Thoracic aorta (tissue), 2 donors: Measurements from ENCODE around the gene CHMP2A. TPM values are rescaled to one million over a fixed set of nuclear protein-coding genes. Genes with fewer than 3 reads are reported as not detected.

Experiments used
- ATAC-seq: fragments of 150-250 bp; one replicate; pipeline ENCODE4 v1.8.0; 2017; ENCODE audit warnings: low read depth; ENCODE audit not compliant: insufficient number of reproducible peaks, low FRiP score
- DNase-seq: peaks from one replicate; pipeline ENCODE4 v3.0.0-alpha.2; 2020; ENCODE audit warnings: low spot score
- H3K27ac ChIP-seq, 2 donors: fragments of 200-600 bp; sonication (generic); 1 replicate in 1 of 2; 2 replicates in 1 of 2; pipeline ENCODE4 v1.5.1; 2016; ENCODE audit warnings: mild to moderate bottlenecking in 2 of 2, moderate library complexity in 2 of 2
- H3K27me3 ChIP-seq: fragments of 200-600 bp; sonication (generic); replicated peaks from 2 replicates; pipeline ENCODE4 v1.6.0; 2016; ENCODE audit warnings: mild to moderate bottlenecking; ENCODE audit not compliant: insufficient read depth
- H3K36me3 ChIP-seq: fragments of 200-600 bp; sonication (generic); one replicate; pipeline ENCODE4 v1.5.1; 2016
- H3K4me1 ChIP-seq, 2 donors: fragments of 200-600 bp; sonication (generic); 1 replicate in 1 of 2; 2 replicates in 1 of 2; pipeline versions ENCODE4 v1.5.1 to v1.6.0; 2016; ENCODE audit warnings: low read depth in 2 of 2, mild to moderate bottlenecking in 1 of 2; ENCODE audit not compliant: control insufficient read depth in 1 of 2
- H3K4me3 ChIP-seq: fragments of 200-600 bp; sonication (generic); 2 replicates; pipeline ENCODE4 v1.5.1; 2016; ENCODE audit warnings: mild to moderate bottlenecking
- H3K9me3 ChIP-seq: fragments of 200-600 bp; sonication (generic); 2 replicates; pipeline ENCODE4 v1.5.1; 2016
- total RNA-seq, 2 donors: library from RNA; depleted of rRNA; stranded (reverse); fragments of >200 nt; gene quantifications; one replicate each; pipeline versions ENCODE4 v1.1.0 to v1.2.3, GENCODE V29; 2016
- TF ChIP-seq, protein P1 (sequence below): fragments of 200-600 bp; sonication (generic); IDR thresholded peaks from one replicate; pipeline ENCODE4 v1.5.1; 2019; ENCODE audit warnings: antibody characterized with exemption

CHMP2A gene
- total RNA-seq, 2 donors from 2014 or later = 90.3 to 98.8 TPM

- DNase-seq = no peak
- Histone ChIP-seq H3K4me3 (no peak overlapping the region), H3K9me3 (no peaks in the 10 kb centered on the region), H3K36me3 (peaks cover 24% of the 10 kb centered on the region), H3K27ac (no peak overlapping the region), H3K4me1 (peaks cover 9 to 25% of the 10 kb centered on the region in 2 donors), H3K27me3 (no peaks in the 10 kb centered on the region)
- ATAC-seq = no peak
- TF ChIP-seq, protein P1, sequence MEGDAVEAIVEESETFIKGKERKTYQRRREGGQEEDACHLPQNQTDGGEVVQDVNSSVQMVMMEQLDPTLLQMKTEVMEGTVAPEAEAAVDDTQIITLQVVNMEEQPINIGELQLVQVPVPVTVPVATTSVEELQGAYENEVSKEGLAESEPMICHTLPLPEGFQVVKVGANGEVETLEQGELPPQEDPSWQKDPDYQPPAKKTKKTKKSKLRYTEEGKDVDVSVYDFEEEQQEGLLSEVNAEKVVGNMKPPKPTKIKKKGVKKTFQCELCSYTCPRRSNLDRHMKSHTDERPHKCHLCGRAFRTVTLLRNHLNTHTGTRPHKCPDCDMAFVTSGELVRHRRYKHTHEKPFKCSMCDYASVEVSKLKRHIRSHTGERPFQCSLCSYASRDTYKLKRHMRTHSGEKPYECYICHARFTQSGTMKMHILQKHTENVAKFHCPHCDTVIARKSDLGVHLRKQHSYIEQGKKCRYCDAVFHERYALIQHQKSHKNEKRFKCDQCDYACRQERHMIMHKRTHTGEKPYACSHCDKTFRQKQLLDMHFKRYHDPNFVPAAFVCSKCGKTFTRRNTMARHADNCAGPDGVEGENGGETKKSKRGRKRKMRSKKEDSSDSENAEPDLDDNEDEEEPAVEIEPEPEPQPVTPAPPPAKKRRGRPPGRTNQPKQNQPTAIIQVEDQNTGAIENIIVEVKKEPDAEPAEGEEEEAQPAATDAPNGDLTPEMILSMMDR = no peak
These were observed 16.7 kb upstream of the CHMP2A start for GRCh38 chr19:58571575-58571947.

GRCh38 chr19:58570770-58571574 lies 16.1 kb upstream of the CHMP2A start:
- Histone ChIP-seq H3K27ac (no peak overlapping the region), H3K4me3 (no peak overlapping the region), H3K4me1 (peaks cover 9 to 25% of the 10 kb centered on the region in 2 donors), H3K27me3 (no peaks in the 10 kb centered on the region), H3K36me3 (peaks cover 24% of the 10 kb centered on the region), H3K9me3 (no peaks in the 10 kb centered on the region)
- DNase-seq (no peak), ATAC-seq (no peak)
- TF ChIP-seq, protein P1 = no peak

DNA sequence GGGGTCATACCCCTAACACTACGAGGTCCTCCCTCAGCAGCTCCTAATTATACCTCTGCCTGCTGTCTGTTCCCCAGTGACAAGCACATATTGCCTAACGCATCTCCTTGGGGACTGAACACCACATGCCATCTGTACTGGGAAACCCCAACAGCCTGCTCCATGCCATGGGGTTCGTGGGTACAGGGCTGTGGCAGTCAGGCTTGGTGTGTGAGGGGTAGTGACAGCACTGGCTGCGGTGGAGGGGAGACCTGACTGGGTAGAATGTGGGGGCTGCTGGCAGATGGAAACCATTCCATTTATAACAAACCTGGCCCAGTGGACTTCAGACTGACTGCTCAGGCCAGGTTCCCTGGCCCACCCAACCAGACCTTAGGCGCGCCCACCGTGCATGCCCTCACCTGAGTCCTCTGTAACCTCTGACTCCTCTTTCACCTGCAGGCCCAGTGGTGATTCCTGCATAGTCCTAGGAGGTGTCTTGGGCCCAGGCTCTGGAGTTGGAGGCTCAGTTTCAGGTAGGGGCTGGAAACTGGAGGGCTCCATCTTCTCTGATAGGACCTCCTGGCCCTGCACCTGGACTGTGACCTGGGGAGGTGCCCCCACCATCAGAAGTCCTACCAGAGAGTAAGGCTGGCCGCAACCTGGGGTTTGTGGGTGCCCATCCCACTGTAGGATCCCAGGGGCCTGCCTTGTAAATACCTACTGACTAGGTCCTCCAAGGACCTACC lies 15.2 kb upstream of the CHMP2A start:
- Histone ChIP-seq H3K4me3 (no peak overlapping the region), H3K4me1 (peaks cover 9 to 25% of the 10 kb centered on the region in 2 donors), H3K27ac (no peak overlapping the region), H3K27me3 (no peaks in the 10 kb centered on the region), H3K36me3 (peaks cover 24% of the 10 kb centered on the region), H3K9me3 (no peaks in the 10 kb centered on the region)
- ATAC-seq (no peak), DNase-seq (no peak)
- TF ChIP-seq, protein P1 = no peak

DNA sequence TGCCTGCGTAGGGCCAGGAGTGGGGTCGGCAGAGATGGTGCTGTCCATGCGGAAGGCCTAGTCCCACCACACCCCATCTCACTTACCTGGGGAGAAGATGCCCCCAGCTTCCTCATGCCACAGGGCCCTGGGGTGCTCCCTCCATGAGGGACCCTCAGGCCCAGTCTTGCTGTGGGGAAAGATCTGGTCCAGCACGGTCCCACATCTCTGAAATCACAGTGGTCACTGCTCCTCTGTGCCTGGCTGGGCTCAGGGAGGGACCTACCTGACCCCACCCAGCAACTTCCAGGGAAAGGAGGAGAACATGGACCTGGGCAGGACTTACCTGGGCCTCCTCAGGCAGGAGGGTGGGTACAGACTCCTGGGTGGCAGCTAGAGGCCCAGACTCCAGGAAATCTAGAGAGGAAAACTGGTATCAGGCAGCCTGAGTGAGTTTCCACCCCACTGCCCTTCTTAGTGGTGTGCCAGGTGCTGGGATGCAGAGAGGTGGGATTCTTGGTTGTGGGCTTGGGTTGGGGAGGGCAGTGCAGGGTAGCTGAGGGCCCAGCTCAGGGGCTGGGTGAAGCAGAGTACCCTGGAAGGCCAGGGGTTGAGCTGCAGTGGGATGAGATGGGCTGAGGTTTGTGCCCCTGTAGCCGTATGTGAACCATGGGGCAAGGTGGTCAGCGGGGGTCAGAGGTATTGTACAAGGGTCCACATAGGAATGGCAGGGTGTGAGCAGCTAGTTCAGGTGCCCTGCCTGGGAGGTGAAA lies 14.5 kb upstream of the CHMP2A start:
- H3K4me1 ChIP-seq = peaks cover 9 to 21% of the 10 kb centered on the region in 2 donors
- DNase-seq = no peak
- TF ChIP-seq, protein P1 = no peak
- H3K27ac ChIP-seq = no peak overlapping the region
- no peak for ATAC-seq
- H3K9me3 ChIP-seq = no peaks in the 10 kb centered on the region
- no peak overlapping the region for H3K4me3 ChIP-seq
- peaks cover 24% of the 10 kb centered on the region for H3K36me3 ChIP-seq
- no peaks in the 10 kb centered on the region for H3K27me3 ChIP-seq
